OCI-LY1 (cell line): ENCODE measurements around the gene CCL17.

ENCODE experiments used
- H2AFZ ChIP-seq: fragments of 200-600 bp; sonication (generic), shearing (Covaris generic); 2 replicates; pipeline ENCODE4 v1.6.0; 2014; ENCODE audit warnings: antibody characterized with exemption, mild to moderate bottlenecking, low read length
- H3F3A ChIP-seq: fragments of 200-600 bp; sonication (generic), shearing (Covaris generic); 2 replicates; pipeline ENCODE4 v1.6.0; 2014; ENCODE audit warnings: mild to moderate bottlenecking, antibody characterized with exemption, low read length, moderate library complexity; ENCODE audit not compliant: insufficient read depth
- H3K27ac ChIP-seq: fragments of 200-600 bp; sonication (generic); 2 replicates; pipeline ENCODE4 v1.5.1; 2014; ENCODE audit warnings: low read length, mixed run types, mild to moderate bottlenecking, low read depth; ENCODE audit not compliant: poor library complexity, severe bottlenecking
- H3K27me3 ChIP-seq: fragments of 200-600 bp; sonication (generic); 2 replicates; pipeline ENCODE4 v1.6.0; 2014; ENCODE audit warnings: antibody characterized with exemption, mild to moderate bottlenecking, low read length, moderate library complexity; ENCODE audit not compliant: insufficient read depth
- H3K36me3 ChIP-seq: fragments of 200-600 bp; sonication (generic); 2 replicates; pipeline ENCODE4 v1.6.1; 2014; ENCODE audit warnings: mild to moderate bottlenecking, antibody characterized with exemption, low read length, moderate library complexity, mixed read lengths; ENCODE audit not compliant: insufficient read depth
- H3K4me1 ChIP-seq: fragments of 200-600 bp; sonication (generic); 2 replicates; pipeline ENCODE4 v1.5.1; 2014; ENCODE audit warnings: mild to moderate bottlenecking, low read length, moderate library complexity; ENCODE audit not compliant: insufficient read depth, severe bottlenecking
- H3K4me2 ChIP-seq: fragments of 200-600 bp; sonication (generic), shearing (Covaris generic); 2 replicates; pipeline ENCODE4 v1.6.1; 2014; ENCODE audit warnings: low read length
- H3K4me3 ChIP-seq: fragments of 200-600 bp; sonication (generic); 2 replicates; pipeline ENCODE4 v1.5.1; 2014; ENCODE audit warnings: low read length, low read depth, mild to moderate bottlenecking, mixed read lengths; ENCODE audit not compliant: poor library complexity, severe bottlenecking
- H3K79me2 ChIP-seq: fragments of 200-600 bp; shearing (Covaris generic); 2 replicates; pipeline ENCODE4 v1.6.1; 2016; ENCODE audit warnings: mixed run types, low read length, mixed read lengths; ENCODE audit not compliant: insufficient read depth
- H3K9ac ChIP-seq: fragments of 200-600 bp; sonication (generic), shearing (Covaris generic); 2 replicates; pipeline ENCODE4 v1.6.1; 2014; ENCODE audit warnings: mild to moderate bottlenecking, low read length, mixed read lengths
- H3K9me2 ChIP-seq: fragments of 200-600 bp; sonication (generic), shearing (Covaris generic); 2 replicates; pipeline ENCODE4 v1.6.1; 2014; ENCODE audit warnings: low read depth, mild to moderate bottlenecking, low read length, mixed read lengths
- H3K9me3 ChIP-seq: fragments of 200-600 bp; shearing (Covaris generic); 2 replicates; pipeline ENCODE4 v1.6.1; 2014; ENCODE audit warnings: low read length, mixed read lengths
- H4K20me1 ChIP-seq: fragments of 200-600 bp; sonication (generic), shearing (Covaris generic); 2 replicates; pipeline ENCODE4 v1.6.0; 2016; ENCODE audit warnings: mild to moderate bottlenecking, low read length; ENCODE audit not compliant: insufficient read depth
- CTCF ChIP-seq: fragments of 200-600 bp; sonication (generic), shearing (Covaris generic); IDR thresholded peaks from 2 replicates; pipeline ENCODE4 v1.5.1; 2017; ENCODE audit warnings: mild to moderate bottlenecking, antibody characterized with exemption, low read length, moderate library complexity, mixed read lengths
- EZH2 ChIP-seq: fragments of 200-600 bp; sonication (generic), shearing (Covaris generic); IDR thresholded peaks from 2 replicates; pipeline ENCODE4 v1.8.0; 2017; ENCODE audit warnings: borderline replicate concordance, mixed run types, mild to moderate bottlenecking, antibody characterized with exemption, low read length, moderate library complexity, mixed read lengths

CCL17 gene

DNA sequence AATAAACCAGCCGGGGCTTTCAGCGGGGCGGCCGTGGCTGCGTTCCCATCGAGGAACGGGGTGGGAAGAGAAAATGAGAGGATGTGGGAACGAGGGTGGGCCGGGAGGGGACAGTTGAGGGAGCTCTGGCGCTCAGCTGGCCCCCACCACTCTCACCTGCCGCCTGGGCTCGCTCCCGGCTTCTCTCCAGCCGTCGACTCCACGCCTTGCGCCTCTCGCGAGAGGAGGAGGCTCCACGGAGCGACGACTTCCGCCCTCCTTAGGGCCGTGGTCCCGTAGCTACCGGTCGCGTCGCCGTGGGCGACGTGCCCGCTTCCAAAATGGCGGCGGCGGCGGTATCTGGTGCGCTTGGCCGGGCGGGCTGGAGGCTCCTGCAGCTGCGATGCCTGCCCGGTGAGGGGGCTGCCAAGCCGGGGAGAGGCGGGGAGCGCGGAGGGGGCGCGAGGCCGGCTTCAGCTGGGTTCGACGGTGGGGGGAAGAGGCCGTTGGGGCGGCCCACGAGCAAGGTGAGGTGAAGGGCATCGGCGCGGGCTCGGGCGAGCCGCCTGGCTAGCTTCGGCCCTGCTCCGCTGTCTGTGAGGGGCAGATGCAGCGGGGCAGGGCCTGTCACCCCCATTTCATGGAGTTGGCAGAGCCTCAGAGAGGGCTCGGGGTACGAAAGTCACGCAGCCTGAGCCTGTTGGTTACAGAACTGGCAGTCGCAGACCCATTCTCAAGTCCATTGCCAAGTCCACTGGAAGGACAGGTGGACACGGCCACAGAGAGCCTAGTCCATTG, 42.8 kb downstream of the CCL17 start, which contains the start of the genes CIAPIN1 and COQ9:
Gene CIAPIN1 (minus strand): TSS at position 200 of the 777 bp plus-strand sequence. CDS start 6,457 bp downstream, outside the sequence.
Gene COQ9 (plus strand): TSS at position 294 of the 777 bp plus-strand sequence. CDS start 27 bp downstream, at position 321.
- no peaks in the 10 kb centered on the region for H3K27me3 ChIP-seq
- peak within 1 kb of the TSS; percentile 28 for H3K27ac ChIP-seq
- peaks cover 33% of the 10 kb centered on the region for H3K79me2 ChIP-seq
- TF ChIP-seq CTCF (no peak), EZH2 (no peak)
- peaks cover 25% of the 10 kb centered on the region for H3K36me3 ChIP-seq
- H3K9me2 ChIP-seq = no peaks in the 10 kb centered on the region
- H3K4me1 ChIP-seq = peaks cover 23% of the 10 kb centered on the region
- peak within 1 kb of the TSS; percentile 97 for H3K9ac ChIP-seq
- H4K20me1 ChIP-seq = no peaks in the 10 kb centered on the region
- no peaks in the 10 kb centered on the region for H3K9me3 ChIP-seq
- no peaks in the 10 kb centered on the region for H3F3A ChIP-seq
- H3K4me2 ChIP-seq = peak within 1 kb of the TSS; percentile 93
- H3K4me3 ChIP-seq = peak within 1 kb of the TSS; percentile 90
- no peak within 1 kb of the TSS for H2AFZ ChIP-seq

- Histone ChIP-seq H3F3A (no peaks in the 10 kb centered on the region), H2AFZ (no peak overlapping the region), H3K27me3 (no peaks in the 10 kb centered on the region), H3K27ac (no peak overlapping the region), H3K36me3 (peaks cover 58% of the 10 kb centered on the region), H3K9me3 (no peaks in the 10 kb centered on the region), H3K9ac (no peak overlapping the region), H3K9me2 (no peaks in the 10 kb centered on the region), H3K4me1 (peaks cover 15% of the 10 kb centered on the region), H3K4me3 (no peak overlapping the region), H3K79me2 (no peaks in the 10 kb centered on the region), H4K20me1 (no peaks in the 10 kb centered on the region), H3K4me2 (no peak overlapping the region)
- TF ChIP-seq CTCF = no peak
- no peak for TF ChIP-seq EZH2
These were observed 47.5 kb downstream of the CCL17 start for GRCh38 chr16:57452021-57452420.

GRCh38 chr16:57462209-57462977, 57.8 kb downstream of the CCL17 start, which contains the start of gene POLR2C:
Gene POLR2C, plus strand, starts transcription at chr16:57462679. Its CDS starts 46 bp downstream, at chr16:57462725.
- no peaks in the 10 kb centered on the region for H3F3A ChIP-seq
- H3K36me3 ChIP-seq = peaks cover 66% of the 10 kb centered on the region
- H3K9me2 ChIP-seq = no peaks in the 10 kb centered on the region
- no peaks in the 10 kb centered on the region for H4K20me1 ChIP-seq
- H3K4me2 ChIP-seq = peak within 1 kb of the TSS; percentile 97
- H3K9me3 ChIP-seq = no peaks in the 10 kb centered on the region
- H3K9ac ChIP-seq = peak within 1 kb of the TSS; percentile 79
- H2AFZ ChIP-seq = no peak within 1 kb of the TSS
- peak within 1 kb of the TSS; percentile 82 for H3K4me3 ChIP-seq
- TF ChIP-seq EZH2 = no peak
- peak; percentile 92 for TF ChIP-seq CTCF
- H3K27ac ChIP-seq = no peak within 1 kb of the TSS
- H3K79me2 ChIP-seq = peaks cover 8% of the 10 kb centered on the region
- no peaks in the 10 kb centered on the region for H3K27me3 ChIP-seq
- peaks cover 9% of the 10 kb centered on the region for H3K4me1 ChIP-seq
